ENCODE results near the gene TMCO1. TPM values are rescaled to one million over a fixed set of nuclear protein-coding genes. Genes with fewer than 3 reads are reported as not detected.

Gene TMCO1, protein sequence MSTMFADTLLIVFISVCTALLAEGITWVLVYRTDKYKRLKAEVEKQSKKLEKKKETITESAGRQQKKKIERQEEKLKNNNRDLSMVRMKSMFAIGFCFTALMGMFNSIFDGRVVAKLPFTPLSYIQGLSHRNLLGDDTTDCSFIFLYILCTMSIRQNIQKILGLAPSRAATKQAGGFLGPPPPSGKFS
- total RNA-seq: 10 to 100 TPM; 33.2 to 57.7 (median 40.2) TPM

DNA sequence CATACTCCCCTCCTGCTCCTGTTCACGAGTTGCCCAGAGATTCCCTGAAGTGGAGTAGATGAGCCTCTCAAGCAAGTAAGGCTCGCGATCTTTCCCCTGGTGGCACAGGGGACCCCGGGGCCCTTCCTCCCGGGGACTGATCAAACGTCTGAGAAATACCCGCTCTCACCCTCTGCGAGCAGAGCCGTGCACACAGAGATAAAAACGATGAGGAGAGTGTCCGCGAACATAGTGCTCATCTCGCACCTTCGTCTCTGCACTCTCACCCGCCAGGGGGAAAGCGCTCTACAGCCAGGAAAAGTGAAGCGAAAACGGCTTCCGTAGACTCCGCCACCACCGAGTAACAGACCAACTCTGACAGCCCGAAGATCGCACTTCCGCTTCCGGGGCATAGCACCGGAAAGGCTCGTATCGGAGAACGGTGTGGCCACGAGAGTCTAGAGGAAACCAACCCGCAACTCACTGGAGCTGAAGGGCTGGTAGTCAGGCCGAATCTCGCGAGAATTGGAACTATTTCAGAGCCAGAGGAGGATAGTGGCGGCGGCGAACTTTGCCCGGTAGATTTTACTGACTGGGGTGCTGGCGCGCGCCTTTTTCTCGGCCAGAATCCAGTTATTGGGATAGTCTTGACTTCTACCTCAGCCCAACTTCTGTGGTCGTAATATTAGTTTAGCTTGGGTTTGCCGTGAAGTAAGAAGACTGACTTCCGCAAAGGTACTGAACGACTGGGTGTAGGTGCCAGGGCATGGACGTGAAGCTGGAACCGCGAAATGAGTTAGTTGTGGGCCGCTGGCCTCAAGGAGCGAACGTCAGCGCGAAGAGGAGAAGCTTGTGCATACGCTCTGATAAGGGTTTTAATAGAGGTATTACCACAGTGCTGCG is at the start of gene TMCO1:
Gene TMCO1, minus strand, starts transcription at position 356 of the 882 bp plus-strand sequence. Its CDS starts 117 bp downstream, at position 239.
- Histone ChIP-seq H3K27me3 (no peaks in the 10 kb centered on the region), H3K4me3 (peak within 1 kb of the TSS; percentile 68), H3K9me3 (no peaks in the 10 kb centered on the region), H3K4me1 (peaks cover 4 to 56% (median 18%) of the 10 kb centered on the region in 3 donors), H3K36me3 (peaks cover 0 to 43% of the 10 kb centered on the region in 2 donors), H3K27ac (peak within 1 kb of the TSS; percentile 86 to 95 (median 90))
- TF ChIP-seq POLR2A (IDR thresholded peaks at IDR 0.05) (peak; percentile 50 to 56), POLR2AphosphoS5 (IDR thresholded peaks at IDR 0.05) (peak; percentile 76), EP300 (IDR thresholded peaks at IDR 0.05) (no peak)
- TF ChIP-seq, protein P1, sequence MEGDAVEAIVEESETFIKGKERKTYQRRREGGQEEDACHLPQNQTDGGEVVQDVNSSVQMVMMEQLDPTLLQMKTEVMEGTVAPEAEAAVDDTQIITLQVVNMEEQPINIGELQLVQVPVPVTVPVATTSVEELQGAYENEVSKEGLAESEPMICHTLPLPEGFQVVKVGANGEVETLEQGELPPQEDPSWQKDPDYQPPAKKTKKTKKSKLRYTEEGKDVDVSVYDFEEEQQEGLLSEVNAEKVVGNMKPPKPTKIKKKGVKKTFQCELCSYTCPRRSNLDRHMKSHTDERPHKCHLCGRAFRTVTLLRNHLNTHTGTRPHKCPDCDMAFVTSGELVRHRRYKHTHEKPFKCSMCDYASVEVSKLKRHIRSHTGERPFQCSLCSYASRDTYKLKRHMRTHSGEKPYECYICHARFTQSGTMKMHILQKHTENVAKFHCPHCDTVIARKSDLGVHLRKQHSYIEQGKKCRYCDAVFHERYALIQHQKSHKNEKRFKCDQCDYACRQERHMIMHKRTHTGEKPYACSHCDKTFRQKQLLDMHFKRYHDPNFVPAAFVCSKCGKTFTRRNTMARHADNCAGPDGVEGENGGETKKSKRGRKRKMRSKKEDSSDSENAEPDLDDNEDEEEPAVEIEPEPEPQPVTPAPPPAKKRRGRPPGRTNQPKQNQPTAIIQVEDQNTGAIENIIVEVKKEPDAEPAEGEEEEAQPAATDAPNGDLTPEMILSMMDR (IDR thresholded peaks at IDR 0.05): peak in 2 of 4 experiments; percentile 24 to 42
- 0% methylated on average over 19 to 33 of the region's 56 CpGs for whole genome bisulfite sequencing, 2 donors (ENCODE audit: low coverage in 1 of 2)
- peak; percentile 100 for ATAC-seq

DNA sequence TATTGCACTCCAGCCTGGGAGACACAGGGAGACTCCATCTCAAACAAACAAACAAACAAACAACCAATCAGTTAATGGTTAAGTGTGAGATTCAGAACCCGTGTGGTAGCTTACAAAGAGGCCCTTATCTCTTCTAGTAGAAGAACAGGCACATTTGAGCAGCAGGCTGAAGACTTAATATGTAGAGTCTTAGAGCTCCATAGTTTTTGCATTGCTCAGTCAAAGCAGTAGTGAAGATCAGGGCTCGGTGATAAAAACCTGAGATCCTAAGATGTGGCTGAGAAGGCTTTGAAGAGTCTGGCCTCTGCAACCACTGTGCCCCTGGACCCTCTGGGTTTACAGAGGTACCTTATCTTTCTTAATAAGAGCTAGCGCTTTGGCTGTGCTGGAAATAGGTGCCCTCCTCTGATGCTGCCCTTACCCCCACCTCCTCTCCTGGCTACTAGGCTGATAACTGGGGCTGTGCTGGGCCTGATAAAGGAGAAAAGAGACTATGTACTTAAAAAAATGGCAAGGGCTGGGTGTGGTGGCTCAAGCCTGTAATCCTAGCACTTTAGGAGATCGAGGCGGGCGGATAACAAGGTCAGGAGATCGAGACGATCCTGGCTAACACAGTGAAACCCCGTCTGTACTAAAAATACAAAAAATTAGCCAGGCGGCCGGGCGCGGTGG is 48.3 kb upstream of the TMCO1 start:
- no peak for ATAC-seq
- Histone ChIP-seq H3K36me3 (no peaks in the 10 kb centered on the region), H3K4me3 (no peak overlapping the region), H3K9me3 (peaks cover 0 to 12% (median 0%) of the 10 kb centered on the region in 3 donors), H3K27ac (no peak overlapping the region), H3K4me1 (no peaks in the 10 kb centered on the region), H3K27me3 (peaks cover 15% of the 10 kb centered on the region)
- 60 to 71% methylated on average over 2 to 5 of the region's 13 CpGs for WGBS, 2 donors (ENCODE audit: low coverage in 1 of 2)
- TF ChIP-seq, protein P1 (IDR thresholded peaks at IDR 0.05): no peak
- TF ChIP-seq POLR2A (IDR thresholded peaks at IDR 0.05): no peak
- TF ChIP-seq EP300 (IDR thresholded peaks at IDR 0.05): no peak
- no peak for TF ChIP-seq POLR2AphosphoS5 (IDR thresholded peaks at IDR 0.05)

DNA sequence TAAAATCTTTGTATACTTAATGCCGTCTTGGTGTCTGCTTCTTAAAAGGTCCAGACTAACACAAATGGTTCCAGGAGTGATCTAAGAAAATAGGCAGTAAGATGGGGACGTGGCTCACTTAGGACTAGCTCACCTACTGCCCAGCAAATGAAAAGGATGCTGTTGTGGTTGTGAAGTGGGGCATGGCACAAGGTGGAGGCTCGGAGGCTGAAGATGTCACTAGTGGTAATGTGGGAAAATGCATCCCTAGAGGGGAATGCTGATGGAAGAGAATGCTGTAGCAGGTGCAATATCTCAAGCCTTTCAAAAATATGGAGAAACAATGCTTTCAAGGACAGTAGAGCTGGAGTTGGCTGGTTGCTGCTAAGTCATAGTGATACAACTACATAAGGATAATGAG is 47.5 kb upstream of the TMCO1 start:
- H3K36me3 ChIP-seq: no peaks in the 10 kb centered on the region
- no peak overlapping the region for H3K27ac ChIP-seq
- peaks cover 15% of the 10 kb centered on the region for H3K27me3 ChIP-seq
- H3K4me1 ChIP-seq: no peaks in the 10 kb centered on the region
- peaks cover 0 to 12% (median 0%) of the 10 kb centered on the region in 3 donors for H3K9me3 ChIP-seq
- ATAC-seq: no peak
- no peak overlapping the region for H3K4me3 ChIP-seq
- 53 to 70% methylated on average over 3 of the region's 3 CpGs for WGBS, 2 donors (ENCODE audit: low coverage in 1 of 2)
- TF ChIP-seq POLR2AphosphoS5 (IDR thresholded peaks at IDR 0.05) (no peak), POLR2A (IDR thresholded peaks at IDR 0.05) (no peak), EP300 (IDR thresholded peaks at IDR 0.05) (no peak)
- TF ChIP-seq, protein P1 (IDR thresholded peaks at IDR 0.05): no peak

- no peaks in the 10 kb centered on the region for H3K36me3 ChIP-seq
- TF ChIP-seq POLR2AphosphoS5 (IDR thresholded peaks at IDR 0.05) (no peak), POLR2A (IDR thresholded peaks at IDR 0.05) (no peak), EP300 (IDR thresholded peaks at IDR 0.05) (no peak)
- TF ChIP-seq, protein P1 (IDR thresholded peaks at IDR 0.05): no peak
- H3K4me1 ChIP-seq: no peaks in the 10 kb centered on the region
- H3K27ac ChIP-seq: no peak overlapping the region
- peaks cover 15% of the 10 kb centered on the region for H3K27me3 ChIP-seq
- WGBS, 2 donors (ENCODE audit: low coverage in 1 of 2): 35 to 56% methylated on average over 3 of the region's 3 CpGs
- H3K4me3 ChIP-seq: no peak overlapping the region
- no peak for ATAC-seq
- peaks cover 0 to 12% (median 0%) of the 10 kb centered on the region in 3 donors for H3K9me3 ChIP-seq
Observed at GRCh38 chr1:165815725-165816124, 47.1 kb upstream of the TMCO1 start.
